OCI-LY1 (cell line): ENCODE data around the gene ABHD6.

Experiments used
- EZH2 ChIP-seq: fragments of 200-600 bp; sonication (generic), shearing (Covaris generic); IDR thresholded peaks from 2 replicates; pipeline ENCODE4 v1.8.0; 2017; ENCODE audit warnings: borderline replicate concordance, mixed run types, mild to moderate bottlenecking, antibody characterized with exemption, low read length, moderate library complexity, mixed read lengths
- TF ChIP-seq, protein P1 (sequence below): fragments of 200-600 bp; sonication (generic), shearing (Covaris generic); IDR thresholded peaks from 2 replicates; pipeline ENCODE4 v1.5.1; 2017; ENCODE audit warnings: mild to moderate bottlenecking, antibody characterized with exemption, low read length, moderate library complexity, mixed read lengths

DNA sequence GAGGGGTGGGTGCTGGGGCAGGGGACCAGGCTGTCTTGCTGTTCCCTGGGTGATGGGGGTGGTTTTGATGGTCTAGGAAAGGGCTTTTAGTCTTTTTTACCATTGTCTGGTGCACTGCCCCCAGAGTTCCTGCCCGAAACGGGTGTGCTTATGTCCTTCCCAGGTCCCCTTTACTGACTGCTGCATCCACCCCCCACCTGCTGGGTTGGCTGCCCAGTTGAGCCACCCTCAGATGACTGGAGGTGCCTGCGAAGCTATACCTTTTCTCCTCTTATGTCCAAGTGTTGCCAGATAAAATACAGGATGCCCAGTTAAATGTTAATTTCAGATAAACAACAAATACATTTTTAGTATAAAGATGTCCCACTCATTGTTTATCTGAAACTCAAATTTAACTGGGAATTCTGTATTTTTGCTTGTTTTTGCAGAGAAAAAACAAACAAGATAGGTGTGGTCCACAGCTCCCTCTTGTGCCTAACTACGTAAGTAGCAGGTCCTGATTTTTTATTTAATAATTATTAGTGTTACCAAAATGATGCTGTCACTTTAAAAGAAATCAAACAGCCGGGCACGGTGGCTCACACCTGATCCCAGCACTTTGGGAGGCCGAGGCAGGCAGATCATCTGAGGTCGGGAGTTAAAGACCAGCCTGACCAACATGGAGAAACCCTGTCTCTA lies 62.4 kb downstream of the ABHD6 start:
- TF ChIP-seq, protein P1, sequence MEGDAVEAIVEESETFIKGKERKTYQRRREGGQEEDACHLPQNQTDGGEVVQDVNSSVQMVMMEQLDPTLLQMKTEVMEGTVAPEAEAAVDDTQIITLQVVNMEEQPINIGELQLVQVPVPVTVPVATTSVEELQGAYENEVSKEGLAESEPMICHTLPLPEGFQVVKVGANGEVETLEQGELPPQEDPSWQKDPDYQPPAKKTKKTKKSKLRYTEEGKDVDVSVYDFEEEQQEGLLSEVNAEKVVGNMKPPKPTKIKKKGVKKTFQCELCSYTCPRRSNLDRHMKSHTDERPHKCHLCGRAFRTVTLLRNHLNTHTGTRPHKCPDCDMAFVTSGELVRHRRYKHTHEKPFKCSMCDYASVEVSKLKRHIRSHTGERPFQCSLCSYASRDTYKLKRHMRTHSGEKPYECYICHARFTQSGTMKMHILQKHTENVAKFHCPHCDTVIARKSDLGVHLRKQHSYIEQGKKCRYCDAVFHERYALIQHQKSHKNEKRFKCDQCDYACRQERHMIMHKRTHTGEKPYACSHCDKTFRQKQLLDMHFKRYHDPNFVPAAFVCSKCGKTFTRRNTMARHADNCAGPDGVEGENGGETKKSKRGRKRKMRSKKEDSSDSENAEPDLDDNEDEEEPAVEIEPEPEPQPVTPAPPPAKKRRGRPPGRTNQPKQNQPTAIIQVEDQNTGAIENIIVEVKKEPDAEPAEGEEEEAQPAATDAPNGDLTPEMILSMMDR = peak; percentile 59
- no peak for TF ChIP-seq EZH2
